ENCODE data around the gene URB1. TPM values are rescaled to one million over a fixed set of nuclear protein-coding genes. Genes with fewer than 3 reads are reported as not detected.

Gene URB1
- total and polyA plus RNA-seq, 2 of the 8 experiments (the other 6 are each of a cell fraction or from before 2014, with no cell fraction given), result 8.1 to 28.9 TPM

DNA sequence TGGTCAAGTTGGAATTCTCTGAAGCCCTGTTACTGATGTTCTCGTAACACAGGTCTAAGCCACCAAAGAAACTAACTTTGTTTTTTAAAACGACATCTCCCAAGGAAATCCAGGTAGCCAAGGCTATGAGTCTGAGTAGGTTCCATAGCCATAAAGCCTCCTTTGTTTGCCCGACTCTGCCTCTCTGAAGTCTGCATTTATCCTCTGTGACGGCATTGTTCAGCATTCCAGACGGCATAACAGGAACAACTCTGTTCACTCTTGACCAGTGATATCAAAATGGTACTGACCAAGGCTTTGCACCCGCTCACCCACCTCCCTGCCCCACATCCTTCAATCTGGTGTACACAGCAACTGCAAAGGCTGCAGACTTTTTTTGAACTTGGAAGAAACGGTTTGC, 14.8 kb downstream of the URB1 start:
- H3K4me3 ChIP-seq (ENCODE audit: extremely low read depth in 1 of 4, insufficient read depth in 2 of 4, low read depth in 3 of 4, low read length in 4 of 4), result no peak overlapping the region
- POLR2A ChIA-PET (ENCODE audit: partially characterized antibody), result no interaction called here
- no peak for TF ChIP-seq TEAD4 (IDR thresholded peaks at IDR 0.05; ENCODE audit: low read depth, low read length)
- no peak for TF ChIP-seq SIX5 (IDR thresholded peaks at IDR 0.05; ENCODE audit: low read depth, low read length)
- TF ChIP-seq KDM1A (IDR thresholded peaks at IDR 0.05; ENCODE audit: borderline replicate concordance, low read length), result no peak
- no peak for TF ChIP-seq CBX5 (IDR thresholded peaks at IDR 0.05; ENCODE audit: low read depth, low read length)
- no peak for TF ChIP-seq BACH1 (IDR thresholded peaks at IDR 0.05; ENCODE audit: low read length)
- TF ChIP-seq KDM5A (IDR thresholded peaks at IDR 0.05; ENCODE audit: low read length), result no peak
- TF ChIP-seq GABPA (IDR thresholded peaks at IDR 0.05; ENCODE audit: borderline replicate concordance, insufficient read depth, low read length), result no peak
- peaks cover 4 to 7% of the 10 kb centered on the region in 2 experiments for H4K20me1 ChIP-seq (replicated peaks in 1 of 2; ENCODE audit: control insufficient read depth in 1 of 2, insufficient read depth in 2 of 2, low read length in 2 of 2)
- no peak overlapping the region for H4K5ac ChIP-seq (ENCODE audit: insufficient read length, low read depth, low read length)
- H3K4me2 ChIP-seq (ENCODE audit: insufficient read depth in 1 of 2, low read depth in 2 of 2, low read length in 2 of 2), result no peak overlapping the region
- H3K36me3 ChIP-seq (ENCODE audit: control insufficient read depth in 2 of 4, insufficient read depth in 4 of 4, low read length in 3 of 4), result peaks cover 19 to 64% (median 36%) of the 10 kb centered on the region in 4 experiments
- no peak overlapping the region for H3K4ac ChIP-seq (replicated peaks; ENCODE audit: insufficient read length, low read depth, low read length)
- H2BK20ac ChIP-seq (ENCODE audit: low read length), result no peak overlapping the region
- no peaks in the 10 kb centered on the region for H3K4me1 ChIP-seq (replicated peaks in 1 of 4; ENCODE audit: control insufficient read depth in 3 of 4, insufficient read depth in 4 of 4, low read length in 3 of 4)
- H3K27me3 ChIP-seq (replicated peaks in 1 of 4; ENCODE audit: control insufficient read depth in 3 of 4, extremely low read depth in 1 of 4, insufficient read depth in 3 of 4, low read length in 3 of 4), result no peaks in the 10 kb centered on the region
- no peaks in the 10 kb centered on the region for H3K9me3 ChIP-seq (ENCODE audit: insufficient read depth in 2 of 2, low read depth in 1 of 2, low read length in 1 of 2)
- no peak overlapping the region for H2AK5ac ChIP-seq (ENCODE audit: low read depth, low read length)
- H2BK15ac ChIP-seq (ENCODE audit: low read length), result no peak overlapping the region
- no peak overlapping the region for H3K27ac ChIP-seq (ENCODE audit: low read depth, low read length)
- H4K8ac ChIP-seq (ENCODE audit: extremely low read depth, insufficient read depth, low read length), result no peak overlapping the region
- no peak overlapping the region; a peak in 1 of 7 replicates for H3K9ac ChIP-seq (replicated peaks in 1 of 4; ENCODE audit: extremely low read depth in 1 of 4, low read depth in 3 of 4, low read length in 3 of 4)
- no peak for FAIRE-seq
- no peak overlapping the region for H3K56ac ChIP-seq (replicated peaks; ENCODE audit: insufficient read length, low read depth, low read length)
- WGBS, 2 experiments (ENCODE audit: extremely low coverage in 1 of 2, insufficient coverage in 1 of 2, insufficient read length in 1 of 2, insufficient replicate concordance in 2 of 2, low coverage in 1 of 2, low lambda C conversion rate in 2 of 2, missing lambda C conversion rate in 1 of 2), result 81% methylated on average over 7 of the region's 7 CpGs; no CpG with 5 or more reads in 1 of the 2 experiments
- no peak overlapping the region for H3K23ac ChIP-seq (ENCODE audit: insufficient read length)
- H2BK5ac ChIP-seq (ENCODE audit: low read depth, low read length), result no peak overlapping the region
- no peaks in the 10 kb centered on the region for H3K23me2 ChIP-seq (ENCODE audit: low read depth, low read length)
- no peak overlapping the region for H3K14ac ChIP-seq (ENCODE audit: insufficient read length)
- H2BK120ac ChIP-seq (replicated peaks; ENCODE audit: low read depth, low read length), result no peak overlapping the region
- H3K79me2 ChIP-seq (ENCODE audit: control insufficient read depth in 1 of 2, insufficient read depth in 2 of 2, low read length in 2 of 2), result peaks cover 0 to 12% of the 10 kb centered on the region in 2 experiments; a peak in 2 of 4 replicates
- H3K79me1 ChIP-seq (ENCODE audit: low read depth, low read length), result peaks cover 7% of the 10 kb centered on the region; the same call in 1 of the 2 replicates
- H4K91ac ChIP-seq (replicated peaks; ENCODE audit: insufficient read length, low read length), result no peak overlapping the region
- H2AFZ ChIP-seq (ENCODE audit: low read length), result no peak overlapping the region
- H2BK12ac ChIP-seq (ENCODE audit: low read depth, low read length), result no peak overlapping the region
- H3K18ac ChIP-seq (ENCODE audit: extremely low read depth, low read length), result no peak overlapping the region
- CTCF ChIA-PET (ENCODE audit: partially characterized antibody), result interaction anchor here (0.6 kb wide), 1 partner anchor 15 kb away, joined by 3 read pairs; no protein-coding TSS in a partner anchor
- no peak for DNase-seq (ENCODE audit: low read depth in 1 of 2, low spot score in 2 of 2)
